IPS-18a (cell line): Measurements from ENCODE around the gene BCORL1.

ENCODE experiments used
- H3K27ac ChIP-seq: one replicate; pipeline ENCODE4 v1.5.1; 2013; ENCODE audit warnings: low read length
- H3K27me3 ChIP-seq: one replicate; pipeline ENCODE4 v1.6.1; 2013; ENCODE audit warnings: mild to moderate bottlenecking, low read length; ENCODE audit not compliant: control insufficient read depth, insufficient read depth
- H3K36me3 ChIP-seq: one replicate; pipeline ENCODE4 v1.6.1; 2013; ENCODE audit warnings: low read depth, low read length; ENCODE audit not compliant: control insufficient read depth
- H3K4me1 ChIP-seq: one replicate; pipeline ENCODE4 v1.6.1; 2013; ENCODE audit warnings: low read depth, low read length; ENCODE audit not compliant: control insufficient read depth
- H3K4me3 ChIP-seq: one replicate; pipeline ENCODE4 v1.5.1; 2013; ENCODE audit warnings: low read length
- H3K9ac ChIP-seq: one replicate; pipeline ENCODE4 v1.6.1; 2013; ENCODE audit warnings: mild to moderate bottlenecking, low read length, moderate library complexity
- H3K9me3 ChIP-seq: one replicate; pipeline ENCODE4 v1.6.1; 2013; ENCODE audit warnings: low read depth, low read length; ENCODE audit not compliant: control insufficient read depth

BCORL1 gene

GRCh38 chrX:130091980-130092522 lies 109.6 kb downstream of the BCORL1 start:
- Histone ChIP-seq H3K9ac (no peak overlapping the region), H3K27me3 (no peaks in the 10 kb centered on the region), H3K27ac (no peak overlapping the region), H3K36me3 (no peaks in the 10 kb centered on the region), H3K9me3 (peaks cover 13% of the 10 kb centered on the region), H3K4me3 (no peak overlapping the region), H3K4me1 (no peaks in the 10 kb centered on the region)

DNA sequence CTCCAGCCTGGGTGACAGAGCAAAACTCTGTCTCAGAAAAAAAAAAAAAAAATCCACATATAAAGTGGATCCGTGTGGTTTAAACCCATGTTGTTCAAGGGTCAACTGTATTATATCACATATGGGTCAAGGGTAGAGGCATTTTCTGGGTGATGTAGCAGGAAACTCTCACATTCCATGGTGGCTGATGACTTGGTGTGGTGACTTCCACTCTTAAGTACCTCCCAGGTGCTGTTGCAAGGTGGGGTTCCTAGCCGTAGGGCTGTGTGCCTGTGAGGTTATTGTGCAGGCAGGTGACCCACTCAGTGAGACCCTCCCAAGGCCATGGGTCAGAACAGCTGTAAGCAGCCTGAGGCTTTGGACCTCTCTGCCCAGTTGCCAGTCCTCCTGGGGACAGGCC lies 110.8 kb downstream of the BCORL1 start:
- Histone ChIP-seq H3K9ac (no peak overlapping the region), H3K27ac (no peak overlapping the region), H3K4me3 (no peak overlapping the region), H3K36me3 (no peaks in the 10 kb centered on the region), H3K9me3 (peaks cover 9% of the 10 kb centered on the region), H3K27me3 (no peaks in the 10 kb centered on the region), H3K4me1 (no peaks in the 10 kb centered on the region)

GRCh38 chrX:130094696-130095095 lies 112.3 kb downstream of the BCORL1 start:
- Histone ChIP-seq H3K27ac (no peak overlapping the region), H3K27me3 (no peaks in the 10 kb centered on the region), H3K4me1 (no peaks in the 10 kb centered on the region), H3K4me3 (no peak overlapping the region), H3K36me3 (no peaks in the 10 kb centered on the region), H3K9ac (no peak overlapping the region), H3K9me3 (peaks cover 12% of the 10 kb centered on the region)

- H3K9me3 ChIP-seq, result peaks cover 12% of the 10 kb centered on the region
- H3K36me3 ChIP-seq, result no peaks in the 10 kb centered on the region
- H3K4me1 ChIP-seq, result no peaks in the 10 kb centered on the region
- no peak overlapping the region for H3K27ac ChIP-seq
- H3K9ac ChIP-seq, result no peak overlapping the region
- H3K27me3 ChIP-seq, result no peaks in the 10 kb centered on the region
- no peak overlapping the region for H3K4me3 ChIP-seq
These were observed 113.0 kb downstream of the BCORL1 start for GRCh38 chrX:130095249-130096030.

GRCh38 chrX:130097507-130098209 lies 115.2 kb downstream of the BCORL1 start:
- Histone ChIP-seq H3K4me3 (no peak overlapping the region), H3K4me1 (no peaks in the 10 kb centered on the region), H3K36me3 (no peaks in the 10 kb centered on the region), H3K27ac (no peak overlapping the region), H3K9ac (no peak overlapping the region), H3K27me3 (no peaks in the 10 kb centered on the region), H3K9me3 (peaks cover 12% of the 10 kb centered on the region)

DNA sequence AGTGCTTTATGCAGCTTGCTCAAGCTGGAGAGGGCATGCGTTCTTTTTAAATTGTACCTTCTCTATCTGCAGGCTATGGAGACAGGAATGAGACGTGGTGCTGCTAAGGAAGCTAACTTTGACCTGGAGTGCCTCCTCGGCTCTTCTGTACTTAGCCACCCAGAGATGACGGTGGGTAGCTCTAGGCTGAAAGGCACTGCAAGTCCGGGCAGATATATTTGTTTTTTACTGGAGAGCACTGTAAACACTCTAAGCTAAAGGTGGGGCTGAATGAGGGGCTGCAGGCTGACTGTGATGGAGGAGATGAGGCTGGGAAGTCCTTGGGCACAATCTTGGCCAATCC lies 115.7 kb downstream of the BCORL1 start:
- peaks cover 12% of the 10 kb centered on the region for H3K9me3 ChIP-seq
- no peaks in the 10 kb centered on the region for H3K27me3 ChIP-seq
- H3K9ac ChIP-seq, result no peak overlapping the region
- H3K4me1 ChIP-seq, result no peaks in the 10 kb centered on the region
- H3K4me3 ChIP-seq, result no peak overlapping the region
- no peak overlapping the region for H3K27ac ChIP-seq
- no peaks in the 10 kb centered on the region for H3K36me3 ChIP-seq

DNA sequence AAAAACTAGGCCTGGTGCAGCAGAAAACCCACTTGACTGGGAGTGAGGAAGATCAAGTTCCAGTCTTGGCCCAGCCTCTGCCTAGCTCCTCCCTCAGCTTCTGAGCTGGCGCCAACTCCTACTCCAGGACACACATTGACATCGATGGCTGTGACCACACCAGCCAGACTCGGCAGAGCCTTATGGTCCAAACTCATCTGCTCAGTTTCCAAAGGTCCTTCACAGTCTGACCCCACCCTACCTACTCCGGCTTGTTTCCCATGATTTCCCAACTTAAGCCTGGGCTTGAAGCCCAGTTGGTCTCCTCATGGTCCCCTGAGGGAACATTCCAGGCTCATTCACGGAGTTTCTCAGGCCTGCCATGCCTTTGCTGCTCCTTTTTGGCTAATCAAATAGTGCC lies 117.7 kb downstream of the BCORL1 start:
- Histone ChIP-seq H3K9ac (no peak overlapping the region), H3K36me3 (no peaks in the 10 kb centered on the region), H3K27ac (no peak overlapping the region), H3K4me1 (no peaks in the 10 kb centered on the region), H3K4me3 (no peak overlapping the region), H3K9me3 (peaks cover 12% of the 10 kb centered on the region), H3K27me3 (no peaks in the 10 kb centered on the region)

DNA sequence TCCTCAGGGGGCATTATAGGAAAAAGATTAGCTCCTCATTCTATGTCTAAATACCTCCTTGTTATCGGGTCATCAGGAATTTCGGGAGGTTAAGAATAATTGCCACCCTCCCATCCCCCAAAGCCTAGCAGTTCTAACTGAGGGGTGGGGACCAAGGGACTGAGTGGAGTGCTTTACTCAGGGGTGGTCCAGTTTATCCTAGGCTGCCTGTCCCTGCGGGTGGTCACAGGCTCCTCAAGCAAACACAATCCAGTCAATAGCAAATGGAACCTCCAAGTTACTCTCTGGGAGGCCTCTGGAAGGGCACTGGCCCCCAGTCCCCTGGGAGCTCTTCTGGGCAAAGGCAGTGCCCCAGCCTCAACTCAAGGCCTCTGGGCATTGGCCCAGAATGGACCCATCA lies 121.2 kb downstream of the BCORL1 start:
- Histone ChIP-seq H3K36me3 (no peaks in the 10 kb centered on the region), H3K27me3 (peaks cover 4% of the 10 kb centered on the region), H3K9me3 (peaks cover 9% of the 10 kb centered on the region), H3K9ac (no peak overlapping the region), H3K27ac (no peak overlapping the region), H3K4me3 (no peak overlapping the region), H3K4me1 (no peaks in the 10 kb centered on the region)

- H3K4me1 ChIP-seq, result no peaks in the 10 kb centered on the region
- H3K9ac ChIP-seq, result no peak overlapping the region
- peaks cover 6% of the 10 kb centered on the region for H3K9me3 ChIP-seq
- H3K27ac ChIP-seq, result no peak overlapping the region
- H3K4me3 ChIP-seq, result no peak overlapping the region
- H3K27me3 ChIP-seq, result peaks cover 20% of the 10 kb centered on the region
- no peaks in the 10 kb centered on the region for H3K36me3 ChIP-seq
These were observed 122.8 kb downstream of the BCORL1 start for GRCh38 chrX:130105244-130105643.

- Histone ChIP-seq H3K9me3 (peaks cover 6% of the 10 kb centered on the region), H3K27me3 (peaks cover 23% of the 10 kb centered on the region), H3K9ac (no peak overlapping the region), H3K4me1 (no peaks in the 10 kb centered on the region), H3K27ac (no peak overlapping the region), H3K4me3 (no peak overlapping the region), H3K36me3 (no peaks in the 10 kb centered on the region)
These were observed 123.6 kb downstream of the BCORL1 start for GRCh38 chrX:130106071-130106470.
